Smooth muscle cell (in vitro differentiated cells): ENCODE results near the gene PDE2A. TPM values are rescaled to one million over a fixed set of nuclear protein-coding genes. Genes with fewer than 3 reads are reported as not detected.

Experiments used
- DNase-seq: peaks from one replicate; lab custom pipeline; 2025; ENCODE audit not compliant: unreplicated experiment; lab: John Stamatoyannopoulos, UW
- H2AFZ ChIP-seq: fragments of 200-600 bp; sonication (generic); 2 replicates; pipeline ENCODE4 v1.6.0; 2016; ENCODE audit warnings: antibody characterized with exemption, low read depth, mild to moderate bottlenecking
- H3F3A ChIP-seq: fragments of 200-600 bp; sonication (generic); 2 replicates; pipeline ENCODE4 v1.6.0; 2017; ENCODE audit warnings: antibody characterized with exemption, low read depth
- H3K27ac ChIP-seq: fragments of 200-600 bp; sonication (generic); 2 replicates; pipeline ENCODE4 v1.5.1; 2016; ENCODE audit warnings: low read depth, mild to moderate bottlenecking
- H3K27me3 ChIP-seq: fragments of 200-600 bp; sonication (generic); 2 replicates; pipeline ENCODE4 v1.6.1; 2016; ENCODE audit warnings: low read depth, mild to moderate bottlenecking
- H3K36me3 ChIP-seq: fragments of 200-600 bp; sonication (generic); 2 replicates; pipeline ENCODE4 v1.5.1; 2016; ENCODE audit warnings: low read depth
- H3K4me1 ChIP-seq: fragments of 200-600 bp; sonication (generic); 2 replicates; pipeline ENCODE4 v1.5.1; 2016; ENCODE audit warnings: low read depth
- H3K4me2 ChIP-seq: fragments of 200-600 bp; sonication (generic); 2 replicates; pipeline ENCODE4 v1.6.0; 2016; ENCODE audit warnings: mild to moderate bottlenecking
- H3K4me3 ChIP-seq: fragments of 200-600 bp; sonication (generic); 2 replicates; pipeline ENCODE4 v1.5.1; 2016; ENCODE audit warnings: mild to moderate bottlenecking
- H3K79me2 ChIP-seq: fragments of 200-600 bp; sonication (generic); 2 replicates; pipeline ENCODE4 v1.6.0; 2016; ENCODE audit warnings: low read depth, mild to moderate bottlenecking
- H3K9ac ChIP-seq: fragments of 200-600 bp; sonication (generic); 2 replicates; pipeline ENCODE4 v1.6.0; 2016; ENCODE audit warnings: low read depth
- H3K9me3 ChIP-seq: fragments of 200-600 bp; sonication (generic); replicated peaks from 2 replicates; pipeline ENCODE4 v1.5.1; 2016; ENCODE audit warnings: low read depth
- H4K20me1 ChIP-seq: fragments of 200-600 bp; sonication (generic); 2 replicates; pipeline ENCODE4 v1.6.0; 2016; ENCODE audit warnings: low read depth
- WGBS: methylation state at CpG from one replicate; pipeline ENCODE4 v1.1.7; 2016; ENCODE audit warnings: low lambda C conversion rate; 5-methylcytosine and 5-hydroxymethylcytosine counted together
- polyA plus RNA-seq: library from polyadenylated mRNA; unstranded; fragments of >200 nt; fragmentation: Nextera tagmentation; extraction: Ambion mirVana; gene quantifications from 2 replicates; pipeline ENCODE4 v1.2.1, GENCODE V29; 2016
- total RNA-seq: library from RNA; depleted of rRNA; stranded (reverse); fragments of >200 nt; gene quantifications from 2 replicates; pipeline ENCODE4 v1.2.3, GENCODE V29; 2014
- TF ChIP-seq, protein P1 (sequence below): fragments of 200-600 bp; sonication (generic); IDR thresholded peaks from 2 replicates; pipeline ENCODE4 v1.5.1; 2017; ENCODE audit warnings: borderline replicate concordance, mild to moderate bottlenecking, antibody characterized with exemption; ENCODE audit not compliant: insufficient read depth, poor library complexity, severe bottlenecking

Gene PDE2A
- total and polyA plus RNA-seq, 2 experiments from 2014 or later, result 1.0 TPM; not detected in 1

DNA sequence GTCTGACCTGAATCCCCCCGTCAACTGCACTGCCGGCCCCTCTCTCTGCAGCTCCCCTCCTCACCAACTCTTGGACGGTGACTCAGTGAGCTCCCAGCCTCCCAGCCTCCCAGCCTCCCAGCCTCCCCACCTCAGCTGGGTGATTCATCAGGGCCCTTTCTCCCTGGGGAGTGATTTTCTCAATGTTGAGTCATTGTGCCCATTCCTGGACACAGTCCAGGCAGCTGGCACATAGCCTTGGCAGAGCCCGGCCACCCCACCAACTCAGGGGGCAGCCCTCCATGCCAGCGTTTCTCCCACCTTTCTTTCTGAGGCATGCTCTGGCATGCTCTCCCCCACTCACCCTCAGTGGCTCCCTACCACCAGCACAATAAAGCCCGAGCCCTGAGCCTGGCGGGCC is 30.7 kb downstream of the PDE2A start:
- H3K9ac ChIP-seq, result no peak overlapping the region
- DNase-seq, result no peak
- H3K27me3 ChIP-seq, result peaks cover 36% of the 10 kb centered on the region
- H3K36me3 ChIP-seq, result no peaks in the 10 kb centered on the region
- no peak overlapping the region for H3K27ac ChIP-seq
- H2AFZ ChIP-seq, result no peak overlapping the region
- H3K4me2 ChIP-seq, result no peak overlapping the region
- peaks cover 5% of the 10 kb centered on the region for H3K4me1 ChIP-seq
- no peaks in the 10 kb centered on the region for H3K9me3 ChIP-seq
- 77% methylated on average over 6 of the region's 7 CpGs for WGBS
- TF ChIP-seq, protein P1, sequence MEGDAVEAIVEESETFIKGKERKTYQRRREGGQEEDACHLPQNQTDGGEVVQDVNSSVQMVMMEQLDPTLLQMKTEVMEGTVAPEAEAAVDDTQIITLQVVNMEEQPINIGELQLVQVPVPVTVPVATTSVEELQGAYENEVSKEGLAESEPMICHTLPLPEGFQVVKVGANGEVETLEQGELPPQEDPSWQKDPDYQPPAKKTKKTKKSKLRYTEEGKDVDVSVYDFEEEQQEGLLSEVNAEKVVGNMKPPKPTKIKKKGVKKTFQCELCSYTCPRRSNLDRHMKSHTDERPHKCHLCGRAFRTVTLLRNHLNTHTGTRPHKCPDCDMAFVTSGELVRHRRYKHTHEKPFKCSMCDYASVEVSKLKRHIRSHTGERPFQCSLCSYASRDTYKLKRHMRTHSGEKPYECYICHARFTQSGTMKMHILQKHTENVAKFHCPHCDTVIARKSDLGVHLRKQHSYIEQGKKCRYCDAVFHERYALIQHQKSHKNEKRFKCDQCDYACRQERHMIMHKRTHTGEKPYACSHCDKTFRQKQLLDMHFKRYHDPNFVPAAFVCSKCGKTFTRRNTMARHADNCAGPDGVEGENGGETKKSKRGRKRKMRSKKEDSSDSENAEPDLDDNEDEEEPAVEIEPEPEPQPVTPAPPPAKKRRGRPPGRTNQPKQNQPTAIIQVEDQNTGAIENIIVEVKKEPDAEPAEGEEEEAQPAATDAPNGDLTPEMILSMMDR, result no peak
- no peaks in the 10 kb centered on the region for H3F3A ChIP-seq
- no peak overlapping the region for H3K4me3 ChIP-seq
- no peaks in the 10 kb centered on the region for H3K79me2 ChIP-seq
- no peaks in the 10 kb centered on the region for H4K20me1 ChIP-seq

DNA sequence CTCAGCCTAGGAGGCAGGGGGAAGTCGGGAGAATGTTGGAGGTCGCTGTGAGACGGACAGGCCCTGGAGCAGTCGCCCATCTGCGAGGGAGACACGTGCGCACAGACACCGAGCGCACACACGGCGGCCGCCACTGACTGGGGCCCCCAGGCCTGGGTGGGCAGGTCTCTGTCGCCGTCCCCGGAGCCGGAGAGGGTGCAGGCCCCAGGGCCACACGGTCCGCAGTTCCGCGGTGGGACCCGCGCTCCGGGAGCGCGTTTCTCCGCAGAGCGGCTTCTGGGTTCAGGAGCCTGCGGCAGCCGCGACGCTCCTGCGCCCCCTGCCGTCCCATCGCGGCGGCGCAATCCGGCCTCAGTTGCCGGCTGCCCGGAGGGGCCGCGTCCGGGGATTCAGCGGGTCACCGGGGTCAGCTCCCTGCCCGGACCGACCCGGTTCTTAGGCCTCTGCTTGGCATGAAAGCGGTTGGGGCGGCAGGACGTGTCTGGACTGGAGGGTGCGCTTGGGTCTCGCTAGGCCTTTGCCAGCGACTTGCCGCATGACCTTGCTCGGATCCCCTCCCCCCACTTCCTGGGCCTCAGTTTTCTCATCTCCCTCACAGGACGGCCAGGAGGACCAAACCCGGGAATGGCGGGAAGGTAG is 31.2 kb downstream of the PDE2A start:
- Histone ChIP-seq H3K4me3 (peak overlapping the region; percentile 50), H3K4me1 (peaks cover 5% of the 10 kb centered on the region), H2AFZ (peak overlapping the region; percentile 72), H3K27me3 (peaks cover 41% of the 10 kb centered on the region), H3K9me3 (no peaks in the 10 kb centered on the region), H3K4me2 (peak overlapping the region; percentile 96), H3K27ac (no peak overlapping the region), H3K79me2 (no peaks in the 10 kb centered on the region), H3F3A (no peaks in the 10 kb centered on the region), H3K36me3 (no peaks in the 10 kb centered on the region), H4K20me1 (no peaks in the 10 kb centered on the region), H3K9ac (no peak overlapping the region)
- WGBS, result 3% methylated on average over 54 of the region's 59 CpGs
- TF ChIP-seq, protein P1, result peak; percentile 95
- peak; percentile 57 for DNase-seq

DNA sequence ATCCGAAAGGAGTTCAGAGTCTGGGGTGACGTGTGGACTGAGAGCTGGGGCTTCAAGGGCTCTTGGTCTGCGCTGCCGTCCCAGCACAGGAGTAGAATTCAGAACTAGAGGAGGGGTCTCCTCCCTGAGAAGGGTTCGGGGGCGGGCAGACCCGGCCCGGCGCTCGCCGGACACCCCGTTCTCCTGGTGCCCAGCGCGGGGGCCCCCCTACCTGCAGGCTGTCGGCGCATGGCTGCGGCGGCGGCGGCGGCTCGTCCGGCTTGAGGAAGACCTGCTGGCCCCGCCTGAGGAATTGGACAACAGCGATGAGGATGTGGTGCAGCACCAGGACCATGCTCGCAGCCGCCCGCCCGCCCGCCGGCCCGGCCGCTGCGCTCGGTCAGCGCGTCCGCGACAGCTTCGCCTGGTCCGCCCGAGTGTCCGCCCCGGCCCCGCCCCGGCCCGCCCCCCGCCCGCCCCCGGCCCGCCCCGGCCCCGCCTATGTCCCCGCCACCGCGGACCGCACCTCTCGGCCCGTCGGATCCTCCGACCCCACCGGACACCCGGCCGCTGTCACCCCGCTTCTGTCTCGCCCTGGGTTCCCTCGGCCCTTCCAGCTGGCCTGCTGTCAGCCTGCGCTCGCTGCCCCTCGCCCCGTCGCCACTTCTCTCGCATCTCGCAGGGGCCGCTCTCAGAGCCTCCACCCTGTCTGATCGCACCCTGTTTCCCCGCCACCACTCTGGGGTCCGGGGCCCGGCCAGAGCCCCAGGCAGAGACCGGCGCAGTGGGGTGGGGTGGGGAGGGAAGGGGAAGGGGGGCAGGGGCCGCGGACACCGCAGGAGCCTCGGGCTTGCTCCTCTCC is 32.0 kb downstream of the PDE2A start:
- Histone ChIP-seq H4K20me1 (no peaks in the 10 kb centered on the region), H3K27me3 (peaks cover 45% of the 10 kb centered on the region), H3F3A (no peaks in the 10 kb centered on the region), H3K9ac (no peak overlapping the region), H3K27ac (no peak overlapping the region), H3K9me3 (no peaks in the 10 kb centered on the region), H3K4me1 (peaks cover 5% of the 10 kb centered on the region), H3K4me2 (peak overlapping the region; percentile 96), H3K79me2 (no peaks in the 10 kb centered on the region), H3K36me3 (no peaks in the 10 kb centered on the region), H2AFZ (peak overlapping the region; percentile 72), H3K4me3 (peak overlapping the region; percentile 50)
- TF ChIP-seq, protein P1, result no peak
- 12% methylated on average over 38 of the region's 85 CpGs for WGBS
- DNase-seq, result no peak
